ENCODE measurements around the gene CAMK1D.

Gene CAMK1D

DNA sequence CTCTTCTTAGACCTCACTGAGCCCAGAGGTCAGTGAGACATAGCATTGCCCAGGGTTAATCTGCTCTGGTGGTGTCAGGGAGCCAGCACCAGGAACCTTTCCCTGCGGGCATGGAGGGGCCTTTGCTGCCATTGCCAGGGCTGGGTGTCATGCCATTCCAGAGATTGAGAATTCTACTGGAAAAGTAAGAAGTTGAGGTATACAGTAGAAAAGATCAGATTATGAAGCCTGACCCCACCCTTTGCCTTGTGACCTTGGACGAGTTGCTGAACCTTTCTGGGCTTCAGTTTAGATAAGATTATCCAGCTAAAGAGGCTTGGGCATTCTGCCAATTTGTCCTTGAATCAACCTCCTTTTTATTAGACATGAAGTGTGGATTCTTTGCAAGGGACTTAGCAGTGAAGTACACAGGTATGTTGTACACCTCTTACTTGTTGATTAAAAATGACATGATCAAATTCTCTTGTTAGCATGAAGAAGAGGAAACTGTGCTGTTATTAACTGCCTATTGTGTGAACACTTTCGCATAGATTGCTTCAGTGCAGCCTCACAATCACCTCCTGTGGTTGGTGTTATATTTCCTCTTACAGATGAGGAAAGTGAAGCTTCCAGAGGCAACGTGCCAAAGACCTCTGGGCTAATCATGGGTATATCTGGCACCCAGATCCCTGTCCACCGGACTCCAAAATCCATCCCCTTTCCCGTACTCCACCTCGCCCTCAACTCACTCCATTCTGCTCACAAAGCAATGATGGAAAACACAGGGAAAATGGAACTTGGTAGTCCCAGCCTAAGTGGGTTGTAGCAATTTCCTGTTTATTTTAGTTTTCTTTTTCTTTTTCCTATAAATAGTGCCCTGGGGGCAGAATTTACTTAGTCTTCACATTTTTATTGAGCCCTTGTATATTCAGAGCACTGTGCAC, 151.3 kb downstream of the CAMK1D start:
- DNase-seq = peak in 1 of 2 experiments; percentile 49

DNA sequence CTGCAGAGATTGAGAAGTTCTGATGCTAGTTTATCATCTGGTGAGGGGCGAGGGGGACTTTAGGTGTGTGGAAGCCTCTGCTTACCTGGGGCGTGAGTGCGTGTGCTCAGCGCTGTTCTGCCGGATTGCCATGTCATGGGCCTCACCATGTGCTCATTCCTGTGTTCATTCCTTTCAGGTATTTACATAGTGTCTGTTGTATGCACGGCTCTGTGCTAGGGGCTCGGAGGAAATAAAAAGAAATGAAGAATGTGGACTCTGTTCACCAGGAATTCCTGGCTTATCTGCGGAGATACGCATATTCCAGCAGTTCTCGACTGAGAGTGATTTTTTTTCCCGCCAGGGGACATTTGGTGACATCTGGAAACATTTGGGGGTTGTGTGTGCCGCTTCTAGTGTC, 152.0 kb downstream of the CAMK1D start:
- DNase-seq = no peak

GRCh38 chr10:12501841-12502525, 152.6 kb downstream of the CAMK1D start:
- DNase-seq = no peak

DNA sequence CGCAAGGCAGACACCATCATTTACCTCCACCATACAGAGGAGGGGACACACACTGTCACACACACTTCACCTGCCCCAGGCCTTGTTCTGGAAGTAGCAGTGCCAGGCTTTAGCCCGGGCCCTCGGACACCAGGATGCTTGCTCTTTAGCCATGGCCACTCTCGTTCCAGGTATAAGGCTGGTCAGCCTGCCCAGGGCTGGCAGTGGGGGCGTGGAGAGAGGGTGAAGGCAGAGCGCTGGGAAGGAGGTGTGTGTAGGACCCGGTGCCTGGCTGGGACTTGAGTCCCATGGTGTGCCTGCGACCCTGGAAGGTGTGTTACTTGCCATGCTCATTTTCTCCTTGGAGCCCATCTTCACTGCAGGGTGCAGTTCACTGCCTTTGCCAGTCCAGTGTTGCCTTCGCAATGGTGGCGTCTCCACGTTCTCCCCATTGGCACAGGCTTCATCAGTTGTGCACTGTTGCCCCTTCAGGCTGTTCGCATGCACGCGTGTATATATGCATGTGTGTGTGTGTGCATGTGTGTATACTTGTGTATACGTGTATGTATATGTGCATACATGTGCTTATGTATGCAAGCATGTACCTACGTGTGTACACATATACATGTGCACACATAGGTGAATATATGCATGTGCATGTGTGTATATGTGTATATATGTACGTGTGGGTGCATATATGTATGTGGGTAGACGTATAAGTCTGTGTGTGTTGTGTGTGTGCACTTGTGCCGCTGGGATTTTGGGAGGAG, 153.4 kb downstream of the CAMK1D start:
- DNase-seq = no peak

GRCh38 chr10:12503311-12503710, 154.0 kb downstream of the CAMK1D start:
- DNase-seq = peak; percentile 27 to 46

DNA sequence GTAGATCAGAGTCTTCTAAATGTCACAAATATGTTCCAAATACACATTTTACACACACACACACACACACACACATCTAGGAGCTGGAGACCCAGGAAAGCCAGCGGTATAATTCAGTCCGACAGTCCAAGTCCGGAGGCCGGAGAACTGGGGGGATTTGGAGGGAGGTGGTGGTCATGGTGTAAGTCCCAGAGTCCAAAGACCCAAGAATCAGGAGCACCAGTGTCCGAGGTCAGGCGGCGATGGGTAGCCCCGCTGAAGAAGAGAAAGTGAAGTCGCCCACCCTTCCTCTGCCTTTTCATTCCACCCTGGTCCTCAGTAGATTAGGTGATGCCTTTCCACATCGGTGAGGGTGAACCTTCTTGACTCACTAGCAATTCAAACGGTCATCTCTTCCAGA, 154.8 kb downstream of the CAMK1D start:
- no peak for DNase-seq

- DNase-seq = no peak
Measured at GRCh38 chr10:12504628-12505027, 155.3 kb downstream of the CAMK1D start.

GRCh38 chr10:12505683-12506082, 156.3 kb downstream of the CAMK1D start:
- DNase-seq = no peak

GRCh38 chr10:12507165-12507850, 158.0 kb downstream of the CAMK1D start:
- no peak for DNase-seq

DNA sequence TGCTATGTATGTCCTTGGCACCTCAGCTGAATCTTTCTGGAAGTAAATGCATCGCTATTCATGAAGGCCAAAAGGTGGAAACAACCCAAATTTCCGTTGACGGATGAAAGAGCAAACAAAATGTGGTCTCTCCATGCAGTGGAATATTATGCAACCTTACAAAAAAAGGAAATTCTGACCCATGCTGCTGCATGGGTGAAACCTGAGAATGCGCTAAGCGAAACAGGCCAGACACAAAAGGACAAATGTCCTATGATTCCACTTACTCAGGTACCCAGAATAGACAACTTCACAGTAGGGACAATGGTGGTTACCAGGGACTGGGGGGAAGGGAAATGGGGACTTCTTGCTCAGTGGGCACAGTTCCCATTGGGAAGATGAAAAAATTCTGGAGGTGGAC, 158.8 kb downstream of the CAMK1D start:
- no peak for DNase-seq

GRCh38 chr10:12509016-12509793, 159.9 kb downstream of the CAMK1D start:
- no peak for DNase-seq

DNA sequence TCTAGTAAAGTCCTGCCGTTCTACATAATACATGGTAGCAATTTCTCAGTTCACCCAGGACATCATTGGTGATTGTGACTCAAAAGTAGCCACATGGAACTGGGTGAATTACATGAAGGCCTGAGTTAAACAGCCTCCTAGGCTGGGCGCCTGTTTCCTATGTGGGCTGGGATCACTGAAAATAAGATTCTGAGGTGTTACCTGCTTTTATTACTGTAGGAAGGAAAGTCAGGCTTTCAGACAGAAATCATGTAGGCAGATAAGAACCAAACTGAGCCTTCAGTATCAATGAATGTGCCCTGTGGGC, 160.4 kb downstream of the CAMK1D start:
- no peak for DNase-seq

DNA sequence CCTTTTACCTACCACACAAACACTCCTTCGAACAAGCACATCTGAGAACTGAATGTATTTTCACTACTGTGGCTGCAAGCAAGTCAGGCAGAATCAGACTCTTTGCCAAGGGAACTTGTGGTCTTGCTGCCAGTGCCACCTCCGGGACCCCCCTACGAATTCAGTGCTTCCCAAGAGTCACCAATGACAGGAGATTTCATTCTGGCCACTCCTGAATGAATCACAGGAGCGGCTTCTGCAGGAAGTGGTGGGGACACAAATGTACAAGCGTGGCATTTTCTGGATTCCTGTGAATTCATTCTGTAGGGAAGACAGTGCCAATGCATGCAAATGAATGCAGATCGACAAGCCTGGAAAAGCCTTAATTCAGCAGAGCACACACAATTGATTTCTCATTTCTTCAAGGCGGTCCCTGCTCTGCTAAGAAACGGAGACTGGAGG, 161.2 kb downstream of the CAMK1D start:
- no peak for DNase-seq

DNA sequence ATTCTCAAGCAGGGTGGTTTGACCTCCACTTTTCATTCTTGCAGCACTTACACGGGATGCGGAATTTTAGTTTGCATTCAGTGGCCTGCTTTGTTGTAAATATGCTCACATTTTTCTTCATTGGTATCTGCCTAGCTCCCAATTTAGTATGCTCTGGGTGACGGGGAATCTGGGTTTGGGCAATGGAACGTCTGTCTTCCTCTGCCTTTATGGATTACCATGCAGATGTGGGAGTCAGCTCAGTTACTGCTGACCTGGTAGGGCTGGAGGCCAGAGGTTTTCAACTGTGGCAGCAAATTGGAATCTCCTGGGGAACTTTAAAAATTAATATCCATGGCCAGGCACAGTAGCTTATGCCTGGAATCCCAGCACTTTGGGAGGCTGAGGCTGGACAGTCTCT, 161.6 kb downstream of the CAMK1D start:
- no peak for DNase-seq

DNA sequence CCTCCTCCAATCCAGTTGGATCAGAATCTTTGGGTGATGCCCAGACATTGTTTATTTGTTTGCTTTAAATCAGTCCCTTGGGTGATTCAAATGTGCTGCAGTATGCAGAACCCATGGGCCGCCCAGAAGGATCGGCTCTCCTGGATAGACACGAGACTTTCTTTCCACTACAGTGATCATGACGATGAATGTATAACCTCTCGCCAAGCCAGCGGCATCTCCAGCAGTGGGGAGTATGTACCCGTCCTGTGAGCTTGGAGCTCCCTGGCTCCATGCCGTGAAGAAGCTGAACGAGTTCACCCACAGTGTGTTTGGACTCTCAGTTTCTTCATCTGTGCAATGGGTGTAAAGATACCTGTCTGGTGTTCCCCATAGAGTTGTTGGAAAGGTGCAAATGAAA, 162.3 kb downstream of the CAMK1D start:
- no peak for DNase-seq

DNA sequence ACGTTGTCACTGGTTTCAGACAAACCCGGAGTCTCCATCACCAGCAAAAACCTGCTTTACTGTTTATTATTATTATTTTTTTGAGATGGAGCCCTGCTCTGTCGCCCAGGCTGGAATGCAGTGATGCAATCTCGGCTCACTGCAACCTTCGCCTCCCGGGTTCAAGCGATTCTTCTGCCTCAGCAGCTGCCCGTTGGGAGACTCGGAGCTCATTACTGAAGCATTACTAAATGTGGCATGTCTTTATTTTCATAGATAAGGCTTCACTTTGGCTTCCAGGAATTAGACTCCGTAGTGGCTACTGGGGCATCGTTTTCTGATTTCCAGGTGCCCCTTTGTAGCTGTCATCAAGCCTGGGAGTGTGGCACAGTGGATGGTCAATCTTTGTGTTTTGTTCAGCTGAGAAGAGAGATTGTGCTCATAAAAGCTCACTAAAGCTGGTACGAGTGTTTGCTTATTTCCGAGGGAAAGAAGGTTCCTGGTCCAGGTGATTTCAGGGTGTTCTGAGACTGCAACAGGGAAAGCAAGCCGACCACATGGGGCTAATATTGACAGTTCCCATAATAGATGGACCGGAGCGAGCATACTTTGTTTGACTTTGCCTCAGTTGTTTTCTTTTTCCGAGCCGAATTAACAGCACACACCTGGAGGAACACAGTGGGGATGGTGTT, 163.1 kb downstream of the CAMK1D start:
- no peak for DNase-seq

DNA sequence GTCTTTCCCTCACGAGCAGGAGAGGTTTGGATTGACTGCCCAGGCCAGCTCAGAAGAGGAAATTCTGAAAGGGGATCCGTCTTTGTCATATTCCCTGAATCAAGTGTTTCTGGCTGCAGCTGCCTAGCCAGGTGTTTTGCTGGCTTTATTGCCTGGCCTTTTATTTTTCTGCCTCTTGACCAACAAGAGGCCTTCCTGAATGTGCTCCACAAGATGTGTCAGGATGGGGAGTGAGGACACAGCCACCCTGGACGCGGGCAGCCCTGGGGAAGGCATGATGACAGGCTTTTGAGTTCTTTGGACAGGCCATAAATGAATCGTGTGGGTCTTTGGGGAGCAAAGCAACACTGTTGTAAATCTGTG, 163.6 kb downstream of the CAMK1D start:
- DNase-seq = peak; percentile 95 to 96

GRCh38 chr10:12513775-12514673, 164.7 kb downstream of the CAMK1D start:
- peak; percentile 77 to 84 for DNase-seq

- DNase-seq = no peak
Measured at GRCh38 chr10:12518024-12518423, 168.7 kb downstream of the CAMK1D start.

GRCh38 chr10:12521423-12521822, 172.1 kb downstream of the CAMK1D start:
- DNase-seq = no peak

- DNase-seq = no peak
Measured at GRCh38 chr10:12526311-12526710, 177.0 kb downstream of the CAMK1D start.
